IPS-18c (cell line): Measurements from ENCODE around the gene SIPA1L3.
"Not testable (repeated sequence)": the region's sequence is repeated elsewhere in the genome, so short reads cannot be mapped to it uniquely, and the experiment has no call there.

Experiments
- H3K4me3 ChIP-seq: 2 replicates; pipeline ENCODE4 v1.7.0; 2013; ENCODE audit warnings: low read depth, mild to moderate bottlenecking, low read length, moderate library complexity; ENCODE audit not compliant: insufficient read depth
- H3K9me3 ChIP-seq: one replicate; pipeline ENCODE4 v1.6.1; 2013; ENCODE audit warnings: mild to moderate bottlenecking, low read length, moderate library complexity; ENCODE audit not compliant: control insufficient read depth, insufficient read depth

SIPA1L3 gene

DNA sequence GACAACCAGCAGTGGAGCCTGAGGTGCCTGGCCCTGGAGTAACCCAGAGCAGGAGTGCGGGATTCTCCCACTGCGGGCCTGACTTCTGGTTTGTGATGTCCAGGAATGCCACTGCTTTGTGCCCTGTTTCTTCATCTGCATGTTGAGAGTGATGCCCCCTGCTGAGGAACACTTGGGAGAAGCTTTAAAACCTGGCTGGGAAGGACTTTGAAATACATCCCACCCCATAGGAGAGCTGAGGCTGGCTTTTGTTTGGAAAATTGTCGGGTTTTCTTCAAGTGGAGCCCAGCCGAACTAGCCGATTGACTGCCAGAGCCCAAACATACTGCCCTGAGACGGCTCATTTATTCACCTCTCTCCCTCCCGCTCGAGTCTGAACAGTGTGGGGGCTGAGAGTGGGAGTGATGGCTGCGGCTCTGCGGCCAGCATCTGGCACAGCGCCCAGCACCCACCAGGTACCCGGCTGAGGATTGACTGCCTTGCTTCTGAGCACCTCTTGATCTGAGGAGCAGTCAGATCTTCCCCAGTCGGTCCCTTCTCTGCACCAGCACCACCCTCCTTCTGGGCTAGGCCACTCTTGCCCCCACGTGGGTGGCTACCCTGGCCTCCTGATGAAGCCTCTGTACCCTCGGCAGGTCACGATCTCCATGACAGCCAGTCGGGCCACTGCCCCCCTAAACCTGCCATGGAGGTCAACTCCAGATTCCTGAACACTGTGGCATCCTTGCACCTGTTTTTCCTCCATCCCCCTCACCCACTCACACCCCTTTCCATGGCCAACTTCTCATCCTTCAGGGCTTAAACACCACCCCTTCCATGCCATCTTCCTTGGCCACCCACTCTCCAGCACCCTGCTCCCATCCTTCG lies 148.9 kb downstream of the SIPA1L3 start:
- Histone ChIP-seq H3K4me3 (no peak overlapping the region), H3K9me3 (peaks cover 2% of the 10 kb centered on the region)

DNA sequence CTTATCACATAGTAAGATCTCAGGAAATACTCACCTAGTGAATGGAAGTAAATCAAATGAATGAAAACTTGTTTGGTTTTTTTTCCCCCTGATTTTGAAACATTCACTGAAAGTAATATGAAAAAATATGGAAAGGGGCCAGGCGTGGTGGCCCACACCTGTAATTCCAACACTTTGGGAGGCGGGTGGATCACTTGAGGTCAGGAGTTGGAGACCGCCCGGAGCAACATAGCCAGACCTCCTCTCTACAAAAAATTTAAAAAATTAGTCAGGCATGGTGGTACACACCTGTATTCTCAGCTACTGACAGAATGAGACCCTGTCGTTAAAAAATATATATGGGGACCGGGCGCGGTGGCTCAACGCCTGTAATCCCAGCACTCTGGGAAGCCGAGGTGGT lies 149.6 kb downstream of the SIPA1L3 start:
- Histone ChIP-seq H3K4me3 (no peak overlapping the region), H3K9me3 (peaks cover 2% of the 10 kb centered on the region)

DNA sequence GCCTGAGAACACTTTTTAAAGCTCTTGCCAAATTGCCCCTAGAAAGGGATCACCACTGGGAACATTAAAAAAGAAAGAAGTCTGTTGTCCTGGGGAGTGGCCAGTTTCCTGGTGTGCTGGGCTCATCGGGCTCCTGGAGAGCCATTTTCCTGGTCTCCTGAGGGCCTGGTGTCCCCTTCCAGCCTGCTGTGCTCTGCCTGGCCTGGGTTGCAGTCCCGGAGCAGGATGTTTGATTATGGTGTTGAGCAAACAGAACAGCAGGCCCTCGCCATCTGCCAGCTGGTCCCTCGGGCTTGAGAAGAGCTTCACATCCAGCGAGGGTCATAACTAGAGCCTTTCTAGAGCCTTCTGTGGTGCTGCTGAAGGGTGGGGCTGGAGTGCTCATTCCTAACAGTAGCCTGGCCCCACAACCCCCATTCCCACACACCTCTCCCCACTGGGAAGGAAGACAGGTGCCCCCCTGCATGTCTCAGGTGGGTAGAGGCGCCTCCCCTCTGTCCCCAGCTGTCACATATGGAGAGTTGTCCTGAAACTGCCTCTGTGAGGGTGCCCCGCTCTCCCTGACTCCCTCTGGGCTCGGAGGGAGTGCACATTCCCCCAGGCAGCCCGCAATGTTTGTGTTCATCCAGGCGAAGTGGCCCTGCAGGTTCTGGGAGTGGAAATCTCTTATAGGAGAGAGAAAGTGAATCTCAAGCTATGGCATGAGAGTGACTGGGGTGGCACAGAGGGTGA lies 151.1 kb downstream of the SIPA1L3 start:
- H3K4me3 ChIP-seq = no peak overlapping the region

DNA sequence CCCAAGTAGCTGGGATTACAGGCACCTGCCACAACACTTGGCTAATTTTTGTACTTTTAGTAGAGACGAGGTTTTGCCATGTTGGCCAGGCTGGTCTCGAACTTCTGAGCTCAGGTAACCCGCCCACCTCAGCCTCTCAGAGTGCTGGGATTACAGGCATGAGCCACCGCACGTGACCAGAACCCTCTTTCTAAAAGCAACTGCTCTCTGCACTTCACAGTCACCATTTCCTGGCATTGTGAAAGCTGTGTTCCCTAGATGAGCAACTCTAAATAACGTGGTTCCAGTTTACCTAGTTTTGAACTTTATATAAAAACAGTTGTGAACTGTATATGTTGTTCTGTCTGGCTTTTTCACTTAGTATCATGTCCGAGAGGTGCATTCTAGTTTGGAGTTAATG lies 152.9 kb downstream of the SIPA1L3 start:
- peaks cover 2% of the 10 kb centered on the region for H3K9me3 ChIP-seq
- H3K4me3 ChIP-seq = no peak overlapping the region

More for the DNA sequence above, 151.1 kb downstream of the SIPA1L3 start:
- peaks cover 2% of the 10 kb centered on the region for H3K9me3 ChIP-seq

DNA sequence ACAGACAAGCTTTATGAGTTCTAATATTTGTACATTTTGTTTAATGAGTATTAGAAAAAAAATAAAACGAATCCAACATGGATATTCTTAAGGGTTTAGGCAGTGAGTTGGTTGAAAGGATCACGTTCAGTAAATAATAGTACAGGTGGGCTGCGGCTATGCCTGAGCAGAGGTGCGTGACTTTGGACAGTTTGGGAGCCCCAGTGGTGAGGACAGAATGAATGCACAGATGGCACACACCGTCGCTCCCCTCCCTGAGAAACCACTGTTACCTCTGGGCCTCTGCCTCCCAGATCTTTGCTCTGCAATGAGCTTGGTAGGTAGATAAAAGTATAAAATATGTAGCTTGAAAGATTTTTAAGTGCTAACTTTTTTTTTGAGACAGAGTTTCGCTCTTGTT lies 153.3 kb downstream of the SIPA1L3 start:
- Histone ChIP-seq H3K9me3 (peaks cover 2% of the 10 kb centered on the region), H3K4me3 (no peak overlapping the region)

DNA sequence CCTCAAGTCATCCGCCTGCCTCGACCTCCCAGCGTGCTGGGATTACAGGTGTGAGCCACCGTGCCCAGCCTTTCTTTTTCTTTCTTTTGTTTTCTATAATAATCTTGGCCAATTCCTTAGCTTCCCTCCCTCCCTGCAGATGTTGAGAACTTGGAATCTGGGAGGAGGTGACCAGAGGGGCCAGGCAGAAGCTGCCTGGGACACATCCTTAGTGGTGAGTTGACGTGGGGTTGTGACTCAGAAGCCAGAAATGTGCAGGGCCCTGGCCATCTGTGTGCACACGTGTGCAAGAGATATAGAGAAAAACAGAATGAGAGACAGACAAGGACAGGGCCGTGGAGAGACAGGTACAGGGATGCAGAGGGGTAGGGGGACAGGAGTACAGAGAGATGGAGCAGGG lies 154.3 kb downstream of the SIPA1L3 start:
- peaks cover 2% of the 10 kb centered on the region for H3K9me3 ChIP-seq

DNA sequence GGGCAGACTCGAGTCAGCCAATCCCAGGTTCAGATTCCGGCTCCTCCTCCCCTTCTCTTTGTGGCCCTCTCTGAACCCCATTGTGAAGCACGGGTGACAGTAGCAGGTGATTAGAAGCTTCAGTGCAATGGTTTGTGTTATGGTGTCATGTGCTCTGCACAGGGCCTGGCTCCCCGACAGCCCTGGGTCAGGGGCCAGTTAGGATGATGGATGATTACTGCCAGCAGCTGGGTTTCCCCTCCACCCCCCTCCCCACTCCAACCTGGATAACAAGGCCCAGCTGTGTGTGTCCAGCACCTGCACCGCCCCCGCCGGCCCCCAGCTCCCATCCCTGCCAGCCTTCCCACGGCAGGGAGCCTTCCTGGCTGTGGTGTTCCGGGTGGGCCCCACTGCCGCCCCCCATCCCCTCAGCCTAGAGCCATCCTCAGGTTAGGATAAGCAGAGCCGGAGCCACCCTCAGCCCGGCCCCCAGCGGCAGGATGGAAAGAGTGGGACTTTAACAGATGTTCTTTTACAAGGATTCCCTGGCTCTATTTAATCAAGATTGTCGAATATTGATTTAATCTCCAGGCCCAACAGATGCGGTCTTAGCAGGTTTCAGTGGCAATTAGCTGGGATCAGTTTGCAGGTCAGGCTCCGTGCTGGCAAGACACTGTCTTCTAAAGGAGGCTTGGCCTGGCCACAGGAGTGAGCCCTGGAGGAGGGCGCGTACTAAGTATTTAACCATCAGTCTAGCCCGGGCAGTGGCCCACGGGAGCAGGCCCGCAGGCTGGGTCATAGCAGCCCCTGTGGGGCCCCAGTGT lies 156.2 kb downstream of the SIPA1L3 start:
- H3K4me3 ChIP-seq = no peak overlapping the region
- peaks cover 2% of the 10 kb centered on the region for H3K9me3 ChIP-seq

More for the DNA sequence above, 154.3 kb downstream of the SIPA1L3 start:
- H3K4me3 ChIP-seq = no peak overlapping the region

DNA sequence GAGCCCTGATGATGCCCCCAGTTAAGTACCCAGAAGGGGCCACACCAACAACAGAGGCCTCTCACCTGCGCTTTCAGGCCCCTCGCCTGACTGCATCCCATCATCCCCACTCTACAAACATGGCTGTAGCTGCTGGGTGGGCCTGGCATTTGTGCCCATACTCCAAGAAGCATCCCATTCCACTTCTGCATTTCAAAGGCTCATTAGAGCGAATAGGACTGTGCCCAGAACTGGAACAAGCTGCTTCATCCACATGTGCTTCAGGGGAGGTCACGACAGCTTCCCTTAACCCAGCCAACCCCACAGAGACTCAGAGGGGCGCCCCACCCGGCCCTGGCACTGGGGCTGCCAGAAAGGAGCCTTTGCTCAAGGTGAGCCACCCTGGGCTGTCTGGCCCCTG lies 156.9 kb downstream of the SIPA1L3 start:
- no peak overlapping the region for H3K4me3 ChIP-seq
- H3K9me3 ChIP-seq = peaks cover 2% of the 10 kb centered on the region

DNA sequence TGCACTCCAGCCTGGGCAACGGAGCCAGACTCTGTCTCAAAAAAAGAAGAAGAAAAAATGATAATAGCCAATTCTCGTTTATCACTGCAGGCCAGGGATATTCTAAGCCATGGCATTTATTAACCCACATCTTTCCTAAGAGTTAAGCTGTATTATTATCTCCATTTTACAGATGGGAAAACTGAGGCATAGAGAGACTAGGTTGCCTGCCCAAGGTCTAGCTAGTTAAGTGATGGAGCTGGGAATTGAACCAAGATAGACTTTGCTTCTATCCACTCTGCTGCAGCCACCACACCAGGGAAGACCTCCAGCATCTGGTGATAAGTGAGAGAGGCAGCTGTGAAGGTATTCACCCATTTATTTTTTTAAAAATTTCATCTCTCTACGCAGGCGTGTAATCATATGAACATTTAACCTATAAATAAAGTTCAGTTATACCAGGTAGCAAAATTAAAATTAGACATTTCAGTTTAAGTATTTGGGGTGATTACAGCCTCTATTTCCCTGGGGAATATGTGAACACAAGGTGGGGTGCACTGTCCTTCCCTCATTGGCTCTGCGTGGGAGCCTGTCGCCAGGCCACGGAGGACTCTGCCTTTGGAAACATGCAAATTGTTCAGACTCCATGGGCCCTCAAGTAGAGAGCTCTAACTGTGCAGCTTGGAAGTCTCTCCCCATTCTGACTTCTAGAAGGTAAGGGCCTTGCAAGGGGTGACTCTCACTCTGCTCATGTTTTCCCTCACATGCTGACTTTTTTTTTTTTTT lies 157.8 kb downstream of the SIPA1L3 start:
- no peak overlapping the region for H3K4me3 ChIP-seq
- no peaks in the 10 kb centered on the region for H3K9me3 ChIP-seq

DNA sequence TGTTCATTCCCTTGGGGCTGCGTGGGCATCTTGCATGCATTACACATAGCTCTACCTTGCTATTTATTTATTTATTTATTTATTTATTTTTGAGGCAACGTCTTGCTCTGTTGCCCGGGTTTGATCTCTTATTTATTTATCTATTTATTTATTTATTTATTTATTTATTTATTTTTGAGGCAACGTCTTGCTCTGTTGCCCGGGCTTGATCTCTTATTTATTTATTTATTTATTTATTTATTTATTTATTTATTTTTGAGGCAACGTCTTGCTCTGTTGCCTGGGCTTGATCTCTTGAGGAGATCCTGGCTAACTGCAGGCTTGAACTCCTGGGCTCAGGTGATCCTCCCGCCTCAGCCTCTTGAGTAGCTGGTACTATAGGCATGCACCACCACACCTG lies 158.8 kb downstream of the SIPA1L3 start:
- not testable (repeated sequence) for H3K4me3 ChIP-seq, H3K9me3 ChIP-seq

DNA sequence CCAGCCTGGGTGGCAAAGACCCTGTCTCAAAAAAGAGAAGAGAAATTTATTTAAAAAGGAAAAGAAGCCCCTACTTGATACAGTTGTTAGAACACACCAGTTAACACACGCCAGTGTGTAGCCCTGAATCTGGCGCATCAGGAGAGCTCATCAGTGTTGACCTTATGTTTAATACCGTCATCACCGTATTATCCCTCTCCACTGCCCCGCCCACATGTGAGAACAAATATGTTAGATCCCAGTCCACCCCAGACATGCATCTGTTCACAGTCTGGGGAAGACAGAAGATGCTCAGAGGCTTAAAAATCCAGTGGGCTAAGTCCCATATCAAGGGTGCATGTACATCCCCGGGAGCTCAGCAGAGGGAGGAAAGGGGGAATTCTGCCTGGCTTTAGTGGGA lies 161.8 kb downstream of the SIPA1L3 start:
- no peaks in the 10 kb centered on the region for H3K9me3 ChIP-seq
- no peak overlapping the region for H3K4me3 ChIP-seq

DNA sequence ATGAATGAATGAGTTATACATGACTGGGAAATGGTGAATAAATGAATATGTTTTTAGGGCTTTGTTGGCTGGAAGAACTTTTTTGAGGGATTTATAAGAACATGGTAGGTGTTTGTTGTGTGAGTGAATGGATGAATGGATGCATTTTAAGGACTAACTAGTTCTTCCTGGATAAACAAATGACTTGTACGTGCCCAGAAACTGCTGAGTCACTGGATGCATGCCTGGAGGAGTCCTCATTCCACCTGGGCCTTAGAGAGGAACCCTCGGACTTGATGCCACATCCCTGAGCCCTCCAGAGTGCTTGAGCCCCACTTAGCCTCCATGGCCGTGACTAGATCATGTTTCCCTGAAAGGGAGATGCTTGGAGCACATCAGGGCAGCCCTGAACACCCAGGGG lies 163.6 kb downstream of the SIPA1L3 start:
- Histone ChIP-seq H3K4me3 (no peak overlapping the region), H3K9me3 (no peaks in the 10 kb centered on the region)

DNA sequence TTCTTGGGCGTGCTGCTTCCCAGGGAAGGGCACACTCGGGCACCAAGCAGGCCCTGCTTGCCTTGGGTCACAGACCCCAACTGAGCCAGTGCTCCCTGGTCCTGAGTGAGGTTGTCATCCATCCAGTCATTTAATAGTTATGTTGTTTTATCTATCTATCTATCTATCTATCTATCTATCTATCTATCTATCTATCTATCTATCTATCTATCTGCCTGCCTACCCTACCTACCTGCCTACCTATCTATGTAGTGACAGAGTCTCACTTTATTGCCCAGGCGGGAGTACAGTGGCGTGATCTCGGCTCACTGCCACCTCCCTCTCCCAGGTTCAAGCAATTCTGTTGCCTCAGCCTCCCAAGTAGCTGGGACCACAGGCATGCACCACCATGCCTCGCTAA lies 164.0 kb downstream of the SIPA1L3 start:
- H3K9me3 ChIP-seq, H3K4me3 ChIP-seq: not testable (repeated sequence)

DNA sequence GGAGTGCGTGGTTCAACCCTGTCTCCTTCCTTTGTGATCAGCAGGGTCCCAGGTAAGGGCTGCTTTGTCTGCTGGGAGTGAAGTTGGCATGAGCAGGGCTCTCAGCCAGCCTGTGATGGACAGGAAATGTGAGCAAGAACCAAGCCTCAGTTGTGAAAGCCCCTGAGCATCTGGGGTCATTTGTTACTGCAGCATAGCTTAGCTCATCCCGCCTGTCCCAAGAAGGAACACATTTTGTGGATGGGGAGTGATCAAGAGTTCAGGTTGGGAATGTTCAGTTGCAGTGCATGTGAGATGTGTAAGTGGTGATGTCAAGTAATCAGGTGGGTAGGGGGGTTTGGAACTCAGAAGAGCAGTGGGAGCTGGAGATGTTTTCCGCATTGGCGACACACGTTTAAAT lies 164.6 kb downstream of the SIPA1L3 start:
- Histone ChIP-seq H3K9me3 (no peaks in the 10 kb centered on the region), H3K4me3 (no peak overlapping the region)

DNA sequence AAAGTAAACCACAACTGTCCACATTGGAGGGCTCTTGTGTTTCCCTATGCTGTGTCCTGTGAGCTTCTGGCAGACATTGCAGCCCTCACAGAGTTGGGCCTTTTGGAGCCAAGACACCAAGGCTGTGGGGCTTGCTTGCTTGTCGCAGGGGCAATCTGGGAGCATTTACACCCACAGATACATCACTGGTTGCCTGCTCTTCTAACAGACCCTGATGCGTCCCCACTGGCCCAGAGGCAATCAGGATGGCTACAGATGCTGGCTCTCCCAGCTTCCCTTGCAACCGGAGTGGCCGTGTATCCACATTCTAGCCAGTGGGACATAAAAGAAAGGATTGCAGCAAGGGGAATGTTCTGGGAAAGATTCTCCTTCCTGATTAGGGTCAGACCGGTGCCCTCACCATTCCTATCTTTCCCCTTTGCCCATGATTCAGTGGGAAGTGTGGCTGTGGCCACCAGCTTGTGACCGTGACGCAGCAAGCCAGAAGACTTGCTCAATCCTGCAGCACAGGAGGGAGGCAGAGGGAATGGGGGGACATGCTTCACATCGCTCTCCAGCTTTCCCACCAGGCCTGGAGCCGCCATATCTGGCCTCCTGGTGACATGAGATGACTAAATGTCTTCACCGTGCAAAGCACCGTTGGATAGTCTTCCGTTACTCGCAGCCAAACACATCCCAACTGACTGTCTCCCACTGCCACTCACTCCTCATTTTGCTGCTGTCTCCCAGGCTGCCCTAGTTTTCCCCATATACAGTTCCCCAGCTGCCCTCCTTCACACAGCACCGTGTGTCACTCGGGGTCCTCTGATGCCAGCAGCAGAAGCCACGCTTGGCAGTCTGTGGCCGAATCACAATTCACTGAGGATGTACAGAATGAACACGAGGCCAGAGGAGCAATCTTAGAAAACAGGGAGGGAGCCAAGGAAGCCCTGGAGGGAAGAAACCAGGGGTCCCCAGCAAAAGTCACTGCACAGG lies 166.1 kb downstream of the SIPA1L3 start:
- H3K4me3 ChIP-seq = no peak overlapping the region
- H3K9me3 ChIP-seq = no peaks in the 10 kb centered on the region
